SIG-M5 treated with dmso at 0.1 percent for 504 hours (cell line): Measurements from ENCODE around the gene TMEM37.

Experiments used
- DNase-seq: peaks from one replicate; lab custom pipeline; 2025; ENCODE audit not compliant: unreplicated experiment; lab: John Stamatoyannopoulos, UW

The TMEM37 gene

GRCh38 chr2:119417908-119418307, 13.7 kb upstream of the TMEM37 start:
- no peak for DNase-seq

- DNase-seq = no peak
Observed at GRCh38 chr2:119419065-119419464, 12.6 kb upstream of the TMEM37 start.

GRCh38 chr2:119419803-119420508, 11.7 kb upstream of the TMEM37 start:
- no peak for DNase-seq

GRCh38 chr2:119421304-119421703, 10.3 kb upstream of the TMEM37 start:
- DNase-seq = no peak

GRCh38 chr2:119421741-119422140, 9.9 kb upstream of the TMEM37 start:
- no peak for DNase-seq

- DNase-seq = no peak
Observed at GRCh38 chr2:119422360-119423107, 9.1 kb upstream of the TMEM37 start.

GRCh38 chr2:119423108-119423444, 8.6 kb upstream of the TMEM37 start:
- DNase-seq = no peak

GRCh38 chr2:119423811-119424210, 7.8 kb upstream of the TMEM37 start:
- DNase-seq = no peak

GRCh38 chr2:119424284-119425118, 7.2 kb upstream of the TMEM37 start:
- DNase-seq = no peak

GRCh38 chr2:119425119-119425405, 6.6 kb upstream of the TMEM37 start:
- no peak for DNase-seq

- DNase-seq = no peak
Observed at GRCh38 chr2:119425620-119426395, 5.8 kb upstream of the TMEM37 start.

- no peak for DNase-seq
Observed at GRCh38 chr2:119426396-119426675, 5.3 kb upstream of the TMEM37 start.

- DNase-seq = no peak
Observed at GRCh38 chr2:119426801-119427395, 4.8 kb upstream of the TMEM37 start.

GRCh38 chr2:119427756-119428155, 3.9 kb upstream of the TMEM37 start:
- no peak for DNase-seq

- DNase-seq = no peak
Observed at GRCh38 chr2:119428488-119429224, 3.0 kb upstream of the TMEM37 start.

GRCh38 chr2:119429225-119429981, 2.3 kb upstream of the TMEM37 start:
- DNase-seq = no peak

- no peak for DNase-seq
Observed at GRCh38 chr2:119430023-119430498, 1.6 kb upstream of the TMEM37 start.

GRCh38 chr2:119431976-119432850, 559 bp downstream of the TMEM37 start:
- no peak for DNase-seq
